ENCODE data around the gene CLDN12.

- TF ChIP-seq POLR2A (IDR thresholded peaks at IDR 0.05), result no peak
- no peak for TF ChIP-seq CTCF (IDR thresholded peaks at IDR 0.05)
Measured at GRCh38 chr7:90433221-90433620, 30.0 kb downstream of the CLDN12 start.
